GM21526 (cell line): ENCODE measurements around the gene PKN1.
"Not testable (repeated sequence)": the region's sequence is repeated elsewhere in the genome, so short reads cannot be mapped to it uniquely, and the experiment has no call there.

ENCODE experiments used
- ATAC-seq: cut with Tn5 transposase; IDR thresholded peaks from one replicate; pipeline ENCODE4 v1.9.1; 2021; ENCODE audit warnings: moderate library complexity; ENCODE audit not compliant: unreplicated experiment, low FRiP score

PKN1 gene

GRCh38 chr19:14452303-14452702, 19.2 kb downstream of the PKN1 start:
- ATAC-seq, result not testable (repeated sequence)

DNA sequence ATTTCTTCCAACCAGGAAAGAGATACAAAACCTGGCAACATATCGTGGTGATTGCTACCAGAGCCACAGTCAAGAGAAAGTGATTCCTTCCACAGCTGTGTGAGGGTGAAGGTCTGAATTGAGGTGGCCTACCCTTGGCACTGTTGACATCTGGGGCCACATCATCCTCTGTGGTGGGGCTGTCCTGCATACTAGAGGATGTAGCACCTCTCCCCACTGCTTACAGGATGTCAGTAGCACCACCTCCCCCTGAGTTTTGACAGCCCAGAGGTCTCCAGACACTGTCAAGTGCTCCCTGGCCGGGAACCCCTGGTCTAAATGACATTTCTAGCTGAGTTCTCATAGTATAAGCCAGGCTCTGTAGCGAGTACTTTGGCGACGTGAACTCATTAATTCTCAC, 26.6 kb downstream of the PKN1 start:
- no peak for ATAC-seq

- no peak for ATAC-seq
Measured at GRCh38 chr19:14460935-14461334, 27.8 kb downstream of the PKN1 start.

- ATAC-seq, result not testable (repeated sequence)
Measured at GRCh38 chr19:14462401-14462800, 29.3 kb downstream of the PKN1 start.

- no peak for ATAC-seq
Measured at GRCh38 chr19:14463747-14464146, 30.6 kb downstream of the PKN1 start.

DNA sequence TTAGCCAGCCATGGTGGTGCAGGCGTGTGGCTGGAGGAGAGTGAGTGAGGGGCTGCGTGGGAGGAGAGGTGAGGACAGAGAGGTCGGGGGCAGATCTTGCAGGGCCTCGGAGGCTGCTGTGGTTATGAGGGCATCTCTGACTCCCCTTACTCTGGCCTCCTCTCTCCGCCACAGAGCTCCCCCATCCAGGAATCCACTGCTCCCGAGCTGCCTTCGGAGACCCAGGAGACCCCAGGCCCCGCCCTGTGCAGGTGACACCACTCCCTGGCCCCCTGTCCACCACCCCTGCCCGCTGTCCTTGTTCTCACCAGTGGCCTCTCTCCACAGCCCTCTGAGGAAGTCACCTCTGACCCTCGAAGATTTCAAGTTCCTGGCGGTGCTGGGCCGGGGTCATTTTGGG, 34.3 kb downstream of the PKN1 start:
- ATAC-seq, result no peak

- no peak for ATAC-seq
Measured at GRCh38 chr19:14467816-14468215, 34.7 kb downstream of the PKN1 start.

- ATAC-seq, result no peak
Measured at GRCh38 chr19:14470031-14470876, 37.1 kb downstream of the PKN1 start.

DNA sequence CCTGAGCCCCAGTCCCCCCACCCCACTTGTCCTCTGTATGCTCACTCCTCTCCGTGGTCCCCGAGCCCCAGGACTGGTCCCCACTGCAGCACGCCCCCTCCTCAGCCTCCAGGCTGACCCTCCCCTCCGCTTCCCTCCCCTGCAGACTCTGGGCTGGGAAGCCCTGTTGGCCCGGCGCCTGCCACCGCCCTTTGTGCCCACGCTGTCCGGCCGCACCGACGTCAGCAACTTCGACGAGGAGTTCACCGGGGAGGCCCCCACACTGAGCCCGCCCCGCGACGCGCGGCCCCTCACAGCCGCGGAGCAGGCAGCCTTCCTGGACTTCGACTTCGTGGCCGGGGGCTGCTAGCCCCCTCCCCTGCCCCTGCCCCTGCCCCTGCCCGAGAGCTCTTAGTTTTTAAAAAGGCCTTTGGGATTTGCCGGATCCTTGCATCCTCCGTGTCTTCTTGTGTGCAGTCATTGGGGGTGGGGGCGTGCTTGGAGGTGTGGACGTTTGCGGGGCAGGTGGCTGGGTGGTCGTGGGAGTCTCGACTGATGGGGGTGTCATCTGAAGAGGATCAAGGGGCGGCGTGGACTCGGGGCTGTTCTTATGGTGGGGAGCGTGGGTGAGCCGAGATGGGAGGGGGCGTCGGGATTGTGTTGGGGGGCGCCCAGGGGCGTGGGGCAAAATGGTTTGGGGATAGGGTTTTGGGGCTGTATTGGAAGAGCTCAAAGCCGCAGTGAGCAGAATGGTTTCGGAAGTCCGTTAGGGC, 38.5 kb downstream of the PKN1 start:
- no peak for ATAC-seq

- no peak for ATAC-seq
Measured at GRCh38 chr19:14472202-14472938, 39.3 kb downstream of the PKN1 start.

- ATAC-seq, result no peak
Measured at GRCh38 chr19:14473073-14473977, 40.2 kb downstream of the PKN1 start.

GRCh38 chr19:14473978-14474578, 41.0 kb downstream of the PKN1 start:
- ATAC-seq, result no peak

- ATAC-seq, result no peak
Measured at GRCh38 chr19:14474827-14475226, 41.7 kb downstream of the PKN1 start.

GRCh38 chr19:14475251-14476073, 42.4 kb downstream of the PKN1 start, which contains the start of gene PTGER1:
PTGER1 (minus strand) TSS chr19:14475354; CDS start chr19:14474320, 1,034 bp downstream.
- ATAC-seq, result no peak

GRCh38 chr19:14476327-14476672, 43.2 kb downstream of the PKN1 start:
- ATAC-seq, result no peak

DNA sequence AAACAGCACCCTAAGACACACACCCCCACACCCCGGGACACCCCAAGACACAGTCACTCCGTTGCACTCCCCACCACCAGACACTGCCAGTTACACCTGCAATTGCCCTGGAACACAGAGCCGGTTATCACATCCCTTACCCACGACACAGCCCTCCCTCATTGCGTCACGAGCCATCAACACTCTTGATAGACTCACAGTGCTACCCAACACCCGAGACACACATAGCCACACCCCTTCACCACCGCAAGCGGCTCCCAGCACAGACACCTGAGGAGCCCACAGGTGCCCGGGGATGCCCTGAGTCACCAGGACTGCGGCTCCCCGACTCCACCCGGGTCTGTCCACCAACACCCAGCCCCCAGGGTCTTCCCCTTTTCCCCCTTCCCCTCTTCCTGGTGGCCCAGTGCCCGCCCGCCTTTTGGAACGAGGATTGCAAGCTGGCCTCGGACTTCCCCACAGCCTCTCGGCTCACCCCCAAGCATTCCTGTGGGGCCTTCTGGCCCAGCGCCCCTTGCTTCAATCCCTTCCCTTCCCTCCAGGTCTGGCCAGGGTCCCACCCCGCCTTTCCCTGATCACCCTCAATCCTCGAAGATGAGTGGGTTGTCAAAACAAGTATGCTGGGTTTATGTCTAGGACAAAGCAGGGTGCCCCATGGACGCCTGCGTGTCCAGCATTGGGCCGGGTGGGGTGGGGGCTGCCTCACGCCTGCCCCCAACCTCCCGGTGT, 43.7 kb downstream of the PKN1 start:
- ATAC-seq, result no peak

GRCh38 chr19:14477418-14478112, 44.5 kb downstream of the PKN1 start:
- no peak for ATAC-seq

DNA sequence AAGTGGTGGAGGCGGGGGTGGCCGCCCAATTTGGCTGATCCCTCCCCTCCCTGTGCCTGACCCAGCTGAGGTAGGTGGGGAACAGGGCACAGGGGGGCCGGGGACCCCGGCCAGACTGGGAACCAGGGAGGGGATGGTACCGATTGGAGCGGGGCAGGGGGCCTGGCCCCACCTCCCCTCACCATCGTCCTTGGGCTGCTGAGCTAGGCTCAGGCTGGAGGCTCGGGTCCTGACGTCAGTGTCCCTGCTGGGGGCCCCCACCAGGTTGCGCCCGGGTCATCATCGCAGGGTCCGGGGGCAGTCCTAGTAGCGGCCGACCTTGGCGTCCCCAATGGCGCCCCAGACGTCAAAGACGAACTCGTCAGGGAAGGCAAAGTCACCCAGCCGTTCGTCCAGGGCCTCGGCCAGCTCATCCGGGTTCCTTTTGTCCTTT, 45.0 kb downstream of the PKN1 start:
- no peak for ATAC-seq
